SK-N-SH (cell line): ENCODE data around the gene KLHL26. TPM values are rescaled to one million over a fixed set of nuclear protein-coding genes. Genes with fewer than 3 reads are reported as not detected.

Experiments used
- CTCF ChIA-PET: fragments of 300-600, 350-600 bp; formaldehyde crosslinking; extraction: SDS; loops from one replicate; lab custom pipeline; 2021; lab: Yijun Ruan, JAX
- POLR2A ChIA-PET: fragments of 350-600 bp; sonication (Branson Sonifier 250); formaldehyde crosslinking; extraction: SDS; loops from one replicate; lab custom pipeline; 2020; ENCODE audit warnings: antibody characterized with exemption, inconsistent platforms; lab: Yijun Ruan, JAX
- DNase-seq: peaks from one replicate; pipeline ENCODE4 v3.0.0; 2012
- H2AFZ ChIP-seq: fragments of 200-600 bp; sonication (generic); 2 replicates; pipeline ENCODE4 v1.8.1; 2016; ENCODE audit warnings: antibody characterized with exemption, mild to moderate bottlenecking, low read depth
- H3F3A ChIP-seq: fragments of 200-600 bp; sonication (generic); replicated peaks from 2 replicates; pipeline ENCODE3; 2016; ENCODE audit warnings: antibody characterized with exemption, mild to moderate bottlenecking; ENCODE audit not compliant: insufficient read depth
- H3K27ac ChIP-seq, 2 experiments: fragments of 200-500 bp in 1 of 2; fragments of 200-600 bp in 1 of 2; sonication (Bioruptor generic) in 1 of 2; sonication (generic), shearing (Covaris generic) in 1 of 2; 2 replicates each; pipeline versions ENCODE4 v1.5.1 to v1.6.1; 2014 to 2016; ENCODE audit warnings: low read depth in 2 of 2, inconsistent platforms in 1 of 2, low read length in 1 of 2, mild to moderate bottlenecking in 1 of 2, mixed read lengths in 1 of 2
- H3K27me3 ChIP-seq: fragments of 200-600 bp; sonication (generic), shearing (Covaris generic); 2 replicates; pipeline ENCODE4 v1.6.1; 2016; ENCODE audit warnings: mixed run types; ENCODE audit not compliant: insufficient read depth
- H3K36me3 ChIP-seq, 2 experiments: fragments of 200-500 bp in 1 of 2; fragments of 200-600 bp in 1 of 2; sonication (Bioruptor generic) in 1 of 2; sonication (generic) in 1 of 2; replicated peaks in 1 of 2; 2 replicates each; pipeline versions ENCODE3 to v1.5.1; 2014 to 2016; ENCODE audit warnings: low read length in 1 of 2, mild to moderate bottlenecking in 1 of 2; ENCODE audit not compliant: insufficient read depth in 2 of 2, control insufficient read depth in 1 of 2
- H3K4me1 ChIP-seq, 2 experiments: fragments of 200-500 bp in 1 of 2; fragments of 200-600 bp in 1 of 2; sonication (Bioruptor generic) in 1 of 2; sonication (generic), shearing (Covaris generic) in 1 of 2; 2 replicates each; pipeline versions ENCODE4 v1.5.1 to v1.6.1; 2014 to 2016; ENCODE audit warnings: low read depth in 1 of 2, low read length in 1 of 2, mixed run types in 1 of 2; ENCODE audit not compliant: insufficient read depth in 2 of 2, control insufficient read depth in 1 of 2
- H3K4me2 ChIP-seq: fragments of 200-600 bp; sonication (generic), shearing (Covaris generic); 2 replicates; pipeline ENCODE4 v1.6.1; 2017; ENCODE audit warnings: mixed run types
- H3K4me3 ChIP-seq, 2 experiments: fragments of 200-500 bp in 1 of 2; fragments of 200-600 bp in 1 of 2; sonication (Bioruptor generic) in 1 of 2; sonication (generic), shearing (Covaris generic) in 1 of 2; 2 replicates each; pipeline versions ENCODE4 v1.5.1 to v1.8.1; 2014 to 2016; ENCODE audit warnings: low read depth in 2 of 2, inconsistent platforms in 1 of 2, low read length in 1 of 2, mild to moderate bottlenecking in 1 of 2, mixed read lengths in 1 of 2, moderate library complexity in 1 of 2
- H3K79me2 ChIP-seq: fragments of 200-600 bp; sonication (generic); 2 replicates; pipeline ENCODE4 v1.8.1; 2017; ENCODE audit warnings: mild to moderate bottlenecking; ENCODE audit not compliant: insufficient read depth
- H3K9ac ChIP-seq: fragments of 200-600 bp; sonication (generic); 2 replicates; pipeline ENCODE4 v1.6.1; 2017; ENCODE audit warnings: mixed run types
- H3K9me2 ChIP-seq: fragments of 200-600 bp; sonication (generic); 2 replicates; pipeline ENCODE4 v1.6.1; 2017; ENCODE audit warnings: mixed run types
- H3K9me3 ChIP-seq: fragments of 200-600 bp; sonication (generic); 2 replicates; pipeline ENCODE4 v1.6.1; 2017; ENCODE audit warnings: mixed run types, mild to moderate bottlenecking, moderate library complexity
- H4K20me1 ChIP-seq: fragments of 200-600 bp; sonication (generic); 2 replicates; pipeline ENCODE4 v1.6.1; 2017; ENCODE audit warnings: mild to moderate bottlenecking, mixed run types; ENCODE audit not compliant: insufficient read depth
- EZH2phosphoT487 ChIP-seq: fragments of 200-600 bp; sonication (generic); IDR thresholded peaks from 2 replicates; pipeline ENCODE4 v1.6.1; 2017; ENCODE audit warnings: low read depth, mixed run types, mild to moderate bottlenecking, antibody characterized with exemption, moderate library complexity, borderline replicate concordance
- FOXJ3 ChIP-seq: sonication (generic); formaldehyde crosslinking; IDR thresholded peaks from 2 replicates; pipeline ENCODE4 v1.5.1; 2020; ENCODE audit warnings: mild to moderate bottlenecking, missing genetic modification reagents
- GATA2 ChIP-seq: sonication (generic); formaldehyde crosslinking; IDR thresholded peaks from 2 replicates; pipeline ENCODE4 v1.5.0; 2020; ENCODE audit warnings: mild to moderate bottlenecking, missing genetic modification reagents
- POLR2AphosphoS5 ChIP-seq: IDR thresholded peaks from 2 replicates; pipeline ENCODE4 v1.6.1; 2012; ENCODE audit warnings: low read depth, low read length
- RFX5 ChIP-seq: IDR thresholded peaks from 2 replicates; pipeline ENCODE4 v1.6.1; 2012; ENCODE audit warnings: mild to moderate bottlenecking, improper control_type of control experiment, low read length
- RXRA ChIP-seq: IDR thresholded peaks from 2 replicates; pipeline ENCODE4 v1.4.0; 2012; ENCODE audit warnings: low read depth, mild to moderate bottlenecking, borderline replicate concordance
- TAF1 ChIP-seq: IDR thresholded peaks from 2 replicates; pipeline ENCODE4 v1.6.1; 2012; ENCODE audit warnings: low read depth, mild to moderate bottlenecking, low read length, moderate library complexity, borderline replicate concordance
- USF1 ChIP-seq: IDR thresholded peaks from 2 replicates; pipeline ENCODE4 v1.4.0; 2012; ENCODE audit warnings: low read depth, borderline replicate concordance
- YY1 ChIP-seq: IDR thresholded peaks from 2 replicates; pipeline ENCODE4 v1.4.0; 2012; ENCODE audit warnings: low read depth, mild to moderate bottlenecking
- WGBS: methylation state at CpG from one replicate; pipeline ENCODE4 v1.1.6; 2017; ENCODE audit warnings: low lambda C conversion rate; 5-methylcytosine and 5-hydroxymethylcytosine counted together
- polyA plus RNA-seq, 3 experiments: library from polyadenylated mRNA; depleted of rRNA; stranded (reverse); fragments of >200 nt; gene quantifications; 2 replicates each; pipeline ENCODE4 v1.2.3, GENCODE V29; 2012
- TF ChIP-seq, protein P1 (sequence below): IDR thresholded peaks from 2 replicates; pipeline ENCODE4 v1.6.1; 2012; ENCODE audit warnings: mild to moderate bottlenecking, low read depth, low read length, moderate library complexity
- TF ChIP-seq, protein P2 (sequence below): fragments of 150-350 bp; IDR thresholded peaks from 2 replicates; pipeline ENCODE4 v1.6.1; 2016; ENCODE audit warnings: mild to moderate bottlenecking, low read depth, low read length

The KLHL26 gene
- polyA plus RNA-seq, 1 of the 3 experiments (the other 2 are of a cell fraction), result 4.6 TPM

- TF ChIP-seq, protein P1, sequence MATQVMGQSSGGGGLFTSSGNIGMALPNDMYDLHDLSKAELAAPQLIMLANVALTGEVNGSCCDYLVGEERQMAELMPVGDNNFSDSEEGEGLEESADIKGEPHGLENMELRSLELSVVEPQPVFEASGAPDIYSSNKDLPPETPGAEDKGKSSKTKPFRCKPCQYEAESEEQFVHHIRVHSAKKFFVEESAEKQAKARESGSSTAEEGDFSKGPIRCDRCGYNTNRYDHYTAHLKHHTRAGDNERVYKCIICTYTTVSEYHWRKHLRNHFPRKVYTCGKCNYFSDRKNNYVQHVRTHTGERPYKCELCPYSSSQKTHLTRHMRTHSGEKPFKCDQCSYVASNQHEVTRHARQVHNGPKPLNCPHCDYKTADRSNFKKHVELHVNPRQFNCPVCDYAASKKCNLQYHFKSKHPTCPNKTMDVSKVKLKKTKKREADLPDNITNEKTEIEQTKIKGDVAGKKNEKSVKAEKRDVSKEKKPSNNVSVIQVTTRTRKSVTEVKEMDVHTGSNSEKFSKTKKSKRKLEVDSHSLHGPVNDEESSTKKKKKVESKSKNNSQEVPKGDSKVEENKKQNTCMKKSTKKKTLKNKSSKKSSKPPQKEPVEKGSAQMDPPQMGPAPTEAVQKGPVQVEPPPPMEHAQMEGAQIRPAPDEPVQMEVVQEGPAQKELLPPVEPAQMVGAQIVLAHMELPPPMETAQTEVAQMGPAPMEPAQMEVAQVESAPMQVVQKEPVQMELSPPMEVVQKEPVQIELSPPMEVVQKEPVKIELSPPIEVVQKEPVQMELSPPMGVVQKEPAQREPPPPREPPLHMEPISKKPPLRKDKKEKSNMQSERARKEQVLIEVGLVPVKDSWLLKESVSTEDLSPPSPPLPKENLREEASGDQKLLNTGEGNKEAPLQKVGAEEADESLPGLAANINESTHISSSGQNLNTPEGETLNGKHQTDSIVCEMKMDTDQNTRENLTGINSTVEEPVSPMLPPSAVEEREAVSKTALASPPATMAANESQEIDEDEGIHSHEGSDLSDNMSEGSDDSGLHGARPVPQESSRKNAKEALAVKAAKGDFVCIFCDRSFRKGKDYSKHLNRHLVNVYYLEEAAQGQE, result no peak
- TF ChIP-seq TAF1, result peak; percentile 87
- no peak for TF ChIP-seq RXRA
- TF ChIP-seq, protein P2, sequence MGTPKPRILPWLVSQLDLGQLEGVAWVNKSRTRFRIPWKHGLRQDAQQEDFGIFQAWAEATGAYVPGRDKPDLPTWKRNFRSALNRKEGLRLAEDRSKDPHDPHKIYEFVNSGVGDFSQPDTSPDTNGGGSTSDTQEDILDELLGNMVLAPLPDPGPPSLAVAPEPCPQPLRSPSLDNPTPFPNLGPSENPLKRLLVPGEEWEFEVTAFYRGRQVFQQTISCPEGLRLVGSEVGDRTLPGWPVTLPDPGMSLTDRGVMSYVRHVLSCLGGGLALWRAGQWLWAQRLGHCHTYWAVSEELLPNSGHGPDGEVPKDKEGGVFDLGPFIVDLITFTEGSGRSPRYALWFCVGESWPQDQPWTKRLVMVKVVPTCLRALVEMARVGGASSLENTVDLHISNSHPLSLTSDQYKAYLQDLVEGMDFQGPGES, result no peak
- TF ChIP-seq FOXJ3 (CRISPR knock-in tag), result no peak
- TF ChIP-seq YY1, result peak; percentile 83
- peak; percentile 58; the same call in 1 of the 2 replicates for TF ChIP-seq POLR2AphosphoS5
Observed at GRCh38 chr19:18636969-18637629, at the start of gene KLHL26 (continued).

- Histone ChIP-seq H4K20me1 (no peaks in the 10 kb centered on the region), H3K9ac (no peak overlapping the region), H3K9me3 (no peaks in the 10 kb centered on the region), H3K9me2 (no peaks in the 10 kb centered on the region), H3K4me1 (peaks cover 6 to 22% of the 10 kb centered on the region in 2 experiments; a peak in 1 of 4 replicates), H3K27ac (no peak overlapping the region), H3F3A (peaks cover 18% of the 10 kb centered on the region), H3K36me3 (no peaks in the 10 kb centered on the region), H3K4me2 (peak overlapping the region; percentile 92; the same call in 1 of the 2 replicates), H3K79me2 (peaks cover 10% of the 10 kb centered on the region; the same call in 1 of the 2 replicates), H3K27me3 (no peaks in the 10 kb centered on the region), H2AFZ (no peak overlapping the region), H3K4me3 (no peak overlapping the region; a peak in 1 of 4 replicates)
- DNase-seq, result no peak
- 99% methylated on average over 12 of the region's 12 CpGs for WGBS
- ChIA-PET POLR2A (interaction anchor here (0.7 to 2.3 kb wide), 3 partner anchors 10 to 21 kb away, joined by 3 to 14 read pairs (median 6); partner anchors contain the start of gene UBA52), CTCF (interaction anchor here (0.7 to 10.5 kb wide), 20 partner anchors 11 to 292 kb away, joined by 3 to 234 read pairs (median 6); partner anchors contain the start of genes ELL, KXD1 and UBA52)
- TF ChIP-seq GATA2 (CRISPR knock-in tag) (no peak), USF1 (no peak), EZH2phosphoT487 (no peak), RFX5 (no peak)
Observed at GRCh38 chr19:18587561-18587960, 49.3 kb upstream of the KLHL26 start.
